Uterus (tissue), 2 donors: Measurements from ENCODE around the gene PLCL1.

Source experiments
- CTCF ChIP-seq, 4 experiments: fragments of 200-600 bp in 2 of 4; fragments of 450-650 bp in 2 of 4; sonication (generic) in 2 of 4; IDR thresholded peaks; one replicate each; pipeline ENCODE4 v1.5.1; 2016 to 2019; ENCODE audit warnings: antibody characterized with exemption in 4 of 4, mild to moderate bottlenecking in 2 of 4, moderate library complexity in 1 of 4
- POLR2A ChIP-seq, 2 donors: fragments of 450-650 bp; IDR thresholded peaks; one replicate each; pipeline ENCODE4 v1.6.1; 2016; ENCODE audit warnings: antibody characterized with exemption in 2 of 2, mild to moderate bottlenecking in 1 of 2, moderate library complexity in 1 of 2

GRCh38 chr2:198098918-198099317 is 294.5 kb downstream of the PLCL1 start:
- TF ChIP-seq CTCF (IDR thresholded peaks at IDR 0.05): no peak
- no peak for TF ChIP-seq POLR2A (IDR thresholded peaks at IDR 0.05)
